ENCODE measurements around the gene MAP7D3.

Gene MAP7D3

GRCh38 chrX:136205882-136206380 is 45.3 kb downstream of the MAP7D3 start:
- no peak for DNase-seq

- DNase-seq, result no peak
Observed at GRCh38 chrX:136204571-136204970, 46.6 kb downstream of the MAP7D3 start.

GRCh38 chrX:136203951-136204350 is 47.2 kb downstream of the MAP7D3 start:
- DNase-seq, result no peak

GRCh38 chrX:136203438-136203837 is 47.8 kb downstream of the MAP7D3 start:
- no peak for DNase-seq

GRCh38 chrX:136202889-136203288 is 48.3 kb downstream of the MAP7D3 start:
- DNase-seq, result no peak

GRCh38 chrX:136201601-136202000 is 49.6 kb downstream of the MAP7D3 start:
- no peak for DNase-seq

GRCh38 chrX:136200466-136200865 is 50.7 kb downstream of the MAP7D3 start:
- DNase-seq, result no peak

- DNase-seq, result no peak
Observed at GRCh38 chrX:136199365-136199764, 51.8 kb downstream of the MAP7D3 start.

GRCh38 chrX:136198678-136199243 is 52.4 kb downstream of the MAP7D3 start:
- no peak for DNase-seq

GRCh38 chrX:136198010-136198409 is 53.2 kb downstream of the MAP7D3 start:
- DNase-seq, result no peak

GRCh38 chrX:136196691-136197155 is 54.5 kb downstream of the MAP7D3 start:
- no peak for DNase-seq

- DNase-seq, result no peak
Observed at GRCh38 chrX:136195247-136195646, 56.0 kb downstream of the MAP7D3 start.

- DNase-seq, result no peak
Observed at GRCh38 chrX:136194536-136194935, 56.7 kb downstream of the MAP7D3 start.

GRCh38 chrX:136193771-136194170 is 57.4 kb downstream of the MAP7D3 start:
- DNase-seq, result no peak

- DNase-seq, result no peak
Observed at GRCh38 chrX:136192839-136193414, 58.3 kb downstream of the MAP7D3 start.

GRCh38 chrX:136192135-136192534 is 59.1 kb downstream of the MAP7D3 start:
- no peak for DNase-seq

- DNase-seq, result no peak
Observed at GRCh38 chrX:136191171-136191570, 60.0 kb downstream of the MAP7D3 start.

GRCh38 chrX:136190038-136190713 is 61.0 kb downstream of the MAP7D3 start:
- DNase-seq, result no peak

- no peak for DNase-seq
Observed at GRCh38 chrX:136189222-136189621, 62.0 kb downstream of the MAP7D3 start.

- no peak for DNase-seq
Observed at GRCh38 chrX:136186023-136186413, 65.2 kb downstream of the MAP7D3 start.

GRCh38 chrX:136185401-136186022 is 65.7 kb downstream of the MAP7D3 start:
- no peak for DNase-seq

- no peak for DNase-seq
Observed at GRCh38 chrX:136183917-136184316, 67.3 kb downstream of the MAP7D3 start.

GRCh38 chrX:136183172-136183571 is 68.0 kb downstream of the MAP7D3 start:
- DNase-seq, result no peak

GRCh38 chrX:136182414-136182813 is 68.8 kb downstream of the MAP7D3 start:
- no peak for DNase-seq

Measured in NCI-H1694 (cell line).